Kasumi-1 (cell line): ENCODE data around the gene TGFBR3.
"Not testable (repeated sequence)": the region's sequence is repeated elsewhere in the genome, so short reads cannot be mapped to it uniquely, and the experiment has no call there.

Experiments used
- DNase-seq, 2 experiments: peaks; one replicate each; lab custom pipeline; 2025; lab: John Stamatoyannopoulos, UW

Gene TGFBR3

GRCh38 chr1:91682882-91683597 is 202.9 kb downstream of the TGFBR3 start:
- DNase-seq, result no peak

GRCh38 chr1:91680556-91681155 is 205.3 kb downstream of the TGFBR3 start:
- no peak for DNase-seq

- DNase-seq, result no peak
Measured at GRCh38 chr1:91679446-91679845, 206.5 kb downstream of the TGFBR3 start.

- no peak for DNase-seq
Measured at GRCh38 chr1:91676030-91676429, 209.9 kb downstream of the TGFBR3 start.

GRCh38 chr1:91674107-91674506 is 211.8 kb downstream of the TGFBR3 start:
- DNase-seq, result no peak

GRCh38 chr1:91673613-91674012 is 212.3 kb downstream of the TGFBR3 start:
- no peak for DNase-seq

- peak in 1 of 2 experiments; percentile 11 for DNase-seq
Measured at GRCh38 chr1:91672601-91673161, 213.3 kb downstream of the TGFBR3 start.

GRCh38 chr1:91670781-91671180 is 215.2 kb downstream of the TGFBR3 start:
- DNase-seq, result no peak

- no peak for DNase-seq
Measured at GRCh38 chr1:91669584-91670350, 216.2 kb downstream of the TGFBR3 start.

- DNase-seq, result not testable (repeated sequence)
Measured at GRCh38 chr1:91666651-91667050, 219.3 kb downstream of the TGFBR3 start.

GRCh38 chr1:91661121-91661520 is 224.8 kb downstream of the TGFBR3 start:
- DNase-seq, result no peak

GRCh38 chr1:91660708-91661107 is 225.2 kb downstream of the TGFBR3 start:
- no peak for DNase-seq

- DNase-seq, result no peak
Measured at GRCh38 chr1:91655912-91656449, 230.0 kb downstream of the TGFBR3 start.

- DNase-seq, result no peak
Measured at GRCh38 chr1:91653183-91653582, 232.8 kb downstream of the TGFBR3 start.

- DNase-seq, result no peak
Measured at GRCh38 chr1:91651661-91652071, 234.3 kb downstream of the TGFBR3 start.

GRCh38 chr1:91651243-91651642 is 234.7 kb downstream of the TGFBR3 start:
- no peak for DNase-seq

GRCh38 chr1:91650764-91651163 is 235.2 kb downstream of the TGFBR3 start:
- DNase-seq, result no peak

- no peak for DNase-seq
Measured at GRCh38 chr1:91647061-91647460, 238.9 kb downstream of the TGFBR3 start.

GRCh38 chr1:91645031-91645430 is 240.9 kb downstream of the TGFBR3 start:
- DNase-seq, result no peak

- no peak for DNase-seq
Measured at GRCh38 chr1:91643431-91643830, 242.5 kb downstream of the TGFBR3 start.

- DNase-seq, result no peak
Measured at GRCh38 chr1:91640877-91641526, 244.9 kb downstream of the TGFBR3 start.

- DNase-seq, result no peak
Measured at GRCh38 chr1:91637539-91637994, 248.4 kb downstream of the TGFBR3 start.
